H9 (cell line): Measurements from ENCODE around the gene SLC36A4. TPM values are rescaled to one million over a fixed set of nuclear protein-coding genes. Genes with fewer than 3 reads are reported as not detected.

Experiments used
- DNase-seq: peaks from one replicate; pipeline ENCODE4 v3.0.0-alpha.2; 2017
- H2AFZ ChIP-seq: one replicate; pipeline ENCODE4 v1.6.1; 2013; ENCODE audit warnings: mild to moderate bottlenecking, low read length, control low read depth, moderate library complexity
- H2AK5ac ChIP-seq: 2 replicates; pipeline ENCODE4 v1.6.1; 2013; ENCODE audit warnings: low read length, control low read depth, mixed read lengths; ENCODE audit not compliant: insufficient read length
- H2BK120ac ChIP-seq: one replicate; pipeline ENCODE4 v1.6.1; 2013; ENCODE audit warnings: low read depth, mild to moderate bottlenecking, low read length, control low read depth, inconsistent platforms; ENCODE audit not compliant: poor library complexity, severe bottlenecking
- H2BK12ac ChIP-seq: 2 replicates; pipeline ENCODE4 v1.6.1; 2013; ENCODE audit warnings: low read length, control low read depth, mixed read lengths, low read depth; ENCODE audit not compliant: insufficient read length
- H2BK15ac ChIP-seq: 2 replicates; pipeline ENCODE4 v1.6.1; 2013; ENCODE audit warnings: low read depth, low read length, control low read depth
- H2BK20ac ChIP-seq: one replicate; pipeline ENCODE4 v1.6.1; 2013; ENCODE audit warnings: low read depth, mild to moderate bottlenecking, low read length, control low read depth, inconsistent platforms; ENCODE audit not compliant: poor library complexity, severe bottlenecking
- H2BK5ac ChIP-seq: 2 replicates; pipeline ENCODE4 v1.6.1; 2013; ENCODE audit warnings: low read length, control low read depth, mixed read lengths; ENCODE audit not compliant: insufficient read length
- H3K14ac ChIP-seq: 2 replicates; pipeline ENCODE4 v1.6.1; 2013; ENCODE audit warnings: low read length, control low read depth; ENCODE audit not compliant: insufficient read depth
- H3K18ac ChIP-seq: 2 replicates; pipeline ENCODE4 v1.6.1; 2013; ENCODE audit warnings: low read depth, mild to moderate bottlenecking, mixed read lengths, low read length, control low read depth; ENCODE audit not compliant: insufficient read length
- H3K23ac ChIP-seq: 2 replicates; pipeline ENCODE4 v1.6.1; 2013; ENCODE audit warnings: low read length, control low read depth, mixed read lengths, low read depth; ENCODE audit not compliant: insufficient read length
- H3K23me2 ChIP-seq: 2 replicates; pipeline ENCODE4 v1.6.1; 2013; ENCODE audit warnings: low read depth, mild to moderate bottlenecking, mixed read lengths, low read length, control low read depth; ENCODE audit not compliant: insufficient read length, poor library complexity, severe bottlenecking
- H3K27ac ChIP-seq: 2 replicates; pipeline ENCODE4 v1.5.1; 2013; ENCODE audit warnings: low read length, control low read depth, mixed read lengths, low read depth; ENCODE audit not compliant: insufficient read length
- H3K27me3 ChIP-seq: 2 replicates; pipeline ENCODE4 v1.6.1; 2013; ENCODE audit warnings: low read length, control low read depth, inconsistent platforms; ENCODE audit not compliant: insufficient read depth
- H3K4ac ChIP-seq: 2 replicates; pipeline ENCODE4 v1.6.1; 2013; ENCODE audit warnings: low read depth, mild to moderate bottlenecking, control low read depth, inconsistent platforms, low read length, moderate library complexity
- H3K4me1 ChIP-seq: 2 replicates; pipeline ENCODE4 v1.6.1; 2013; ENCODE audit warnings: low read length, control low read depth, inconsistent platforms; ENCODE audit not compliant: insufficient read depth
- H3K4me2 ChIP-seq: 2 replicates; pipeline ENCODE4 v1.6.1; 2013; ENCODE audit warnings: low read length, control low read depth, mixed read lengths; ENCODE audit not compliant: insufficient read length, insufficient read depth
- H3K56ac ChIP-seq: 2 replicates; pipeline ENCODE4 v1.6.1; 2013; ENCODE audit warnings: low read depth, mild to moderate bottlenecking, mixed read lengths, low read length, control low read depth; ENCODE audit not compliant: insufficient read length
- H3K79me1 ChIP-seq: 2 replicates; pipeline ENCODE4 v1.6.1; 2013; ENCODE audit warnings: low read depth, mild to moderate bottlenecking, moderate library complexity, low read length, control low read depth, inconsistent platforms; ENCODE audit not compliant: insufficient read depth, poor library complexity, severe bottlenecking
- H3K79me2 ChIP-seq: 2 replicates; pipeline ENCODE4 v1.6.1; 2013; ENCODE audit warnings: low read length, control low read depth, inconsistent platforms; ENCODE audit not compliant: insufficient read depth
- H3K9ac ChIP-seq: 2 replicates; pipeline ENCODE4 v1.6.1; 2013; ENCODE audit warnings: low read length, control low read depth, mixed read lengths; ENCODE audit not compliant: insufficient read length; ENCODE audit errors: extremely low read depth
- H3K9me3 ChIP-seq: one replicate; pipeline ENCODE4 v1.6.1; 2013; ENCODE audit warnings: low read depth, low read length, inconsistent platforms; ENCODE audit not compliant: control insufficient read depth
- H3T11ph ChIP-seq: one replicate; pipeline ENCODE4 v1.6.1; 2013; ENCODE audit warnings: mild to moderate bottlenecking, low read length, control low read depth, inconsistent platforms
- H4K20me1 ChIP-seq: one replicate; pipeline ENCODE4 v1.6.1; 2013; ENCODE audit not compliant: control insufficient read depth, insufficient read length, insufficient read depth
- H4K5ac ChIP-seq: 2 replicates; pipeline ENCODE4 v1.6.1; 2013; ENCODE audit warnings: low read depth, mild to moderate bottlenecking, mixed read lengths, low read length, control low read depth; ENCODE audit not compliant: insufficient read length
- H4K8ac ChIP-seq: replicated peaks from 2 replicates; pipeline ENCODE4 v1.6.1; 2013; ENCODE audit warnings: low read length, control low read depth, mixed read lengths, low read depth; ENCODE audit not compliant: insufficient read length
- H4K91ac ChIP-seq: 2 replicates; pipeline ENCODE4 v1.6.1; 2013; ENCODE audit warnings: low read depth, mild to moderate bottlenecking, moderate library complexity, mixed read lengths, low read length, control low read depth; ENCODE audit not compliant: insufficient read length
- H3K27ac Mint-ChIP-seq, 3 experiments: 2 replicates in 2 of 3; 3 replicates in 1 of 3; pipeline ENCODE4 v1.8.0; 2020 to 2021; ENCODE audit warnings: mixed read lengths in 3 of 3, mild to moderate bottlenecking in 1 of 3, moderate library complexity in 1 of 3
- H3K27me3 Mint-ChIP-seq: 2 replicates; pipeline ENCODE4 v1.8.0; 2021; ENCODE audit warnings: low read depth, mild to moderate bottlenecking, moderate library complexity, mixed read lengths
- H3K36me3 Mint-ChIP-seq, 3 experiments: 2 replicates in 2 of 3; 3 replicates in 1 of 3; pipeline ENCODE4 v1.8.0; 2020 to 2021; ENCODE audit warnings: low read depth in 3 of 3, mixed read lengths in 3 of 3; ENCODE audit not compliant: insufficient read depth in 1 of 3
- H3K4me1 Mint-ChIP-seq, 2 experiments: 2 replicates each; pipeline ENCODE4 v1.8.0; 2020; ENCODE audit warnings: mixed read lengths in 2 of 2
- H3K4me3 Mint-ChIP-seq, 2 experiments: 2 replicates in 1 of 2; 3 replicates in 1 of 2; pipeline ENCODE4 v1.8.0; 2020 to 2021; ENCODE audit warnings: mild to moderate bottlenecking in 2 of 2, mixed read lengths in 2 of 2, moderate library complexity in 1 of 2
- H3K9me3 Mint-ChIP-seq, 2 experiments: 2 replicates in 1 of 2; 3 replicates in 1 of 2; pipeline ENCODE4 v1.8.0; 2020; ENCODE audit warnings: mild to moderate bottlenecking in 2 of 2, mixed read lengths in 2 of 2, moderate library complexity in 1 of 2
- WGBS: extraction: QIAGEN DNeasy Blood & Tissue Kit; methylation state at CpG from one replicate; pipeline ENCODE4 v1.1.7; 2013; ENCODE audit warnings: missing lambda C conversion rate, low lambda C conversion rate, mixed read lengths; ENCODE audit not compliant: insufficient read length; ENCODE audit errors: extremely low coverage; 5-methylcytosine and 5-hydroxymethylcytosine counted together
- total RNA-seq: library from RNA; stranded (reverse); gene quantifications from 2 replicates; pipeline ENCODE4 v1.2.1, GENCODE V29; 2021
- TF ChIP-seq, protein P1 (sequence below): fragments of 200-600 bp; sonication (generic); conservative IDR thresholded peaks from 3 replicates; pipeline ENCODE4 v1.8.0; 2021; ENCODE audit warnings: antibody characterized with exemption, mild to moderate bottlenecking

The SLC36A4 gene
- total RNA-seq, 1 experiment from 2014 or later, result 33.3 TPM

- peak overlapping the region in 1 of 3 experiments; percentile 42; a peak in 3 of 7 replicates for H3K27ac Mint-ChIP-seq
- no peaks in the 10 kb centered on the region for H3K27me3 Mint-ChIP-seq
- H3K36me3 Mint-ChIP-seq, result peaks cover 17 to 29% (median 24%) of the 10 kb centered on the region in 3 experiments
- H3K9me3 ChIP-seq, result no peaks in the 10 kb centered on the region
- H3K4me3 Mint-ChIP-seq, result no peak overlapping the region
- peaks cover 20 to 21% of the 10 kb centered on the region in 2 experiments for H3K9me3 Mint-ChIP-seq
- no peak overlapping the region for H2BK5ac ChIP-seq
- H2BK15ac ChIP-seq, result no peak overlapping the region
- H3K4me1 Mint-ChIP-seq, result peaks cover 75 to 78% of the 10 kb centered on the region in 2 experiments
- no peaks in the 10 kb centered on the region for H3K79me2 ChIP-seq
- no peak overlapping the region for H3T11ph ChIP-seq
- TF ChIP-seq, protein P1, sequence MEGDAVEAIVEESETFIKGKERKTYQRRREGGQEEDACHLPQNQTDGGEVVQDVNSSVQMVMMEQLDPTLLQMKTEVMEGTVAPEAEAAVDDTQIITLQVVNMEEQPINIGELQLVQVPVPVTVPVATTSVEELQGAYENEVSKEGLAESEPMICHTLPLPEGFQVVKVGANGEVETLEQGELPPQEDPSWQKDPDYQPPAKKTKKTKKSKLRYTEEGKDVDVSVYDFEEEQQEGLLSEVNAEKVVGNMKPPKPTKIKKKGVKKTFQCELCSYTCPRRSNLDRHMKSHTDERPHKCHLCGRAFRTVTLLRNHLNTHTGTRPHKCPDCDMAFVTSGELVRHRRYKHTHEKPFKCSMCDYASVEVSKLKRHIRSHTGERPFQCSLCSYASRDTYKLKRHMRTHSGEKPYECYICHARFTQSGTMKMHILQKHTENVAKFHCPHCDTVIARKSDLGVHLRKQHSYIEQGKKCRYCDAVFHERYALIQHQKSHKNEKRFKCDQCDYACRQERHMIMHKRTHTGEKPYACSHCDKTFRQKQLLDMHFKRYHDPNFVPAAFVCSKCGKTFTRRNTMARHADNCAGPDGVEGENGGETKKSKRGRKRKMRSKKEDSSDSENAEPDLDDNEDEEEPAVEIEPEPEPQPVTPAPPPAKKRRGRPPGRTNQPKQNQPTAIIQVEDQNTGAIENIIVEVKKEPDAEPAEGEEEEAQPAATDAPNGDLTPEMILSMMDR, result no peak
- H4K20me1 ChIP-seq, result no peaks in the 10 kb centered on the region
- no peak overlapping the region for H2BK20ac ChIP-seq
- H2AK5ac ChIP-seq, result no peak overlapping the region
- H3K9ac ChIP-seq, result no peak overlapping the region
- H2BK12ac ChIP-seq, result no peak overlapping the region
- no peak overlapping the region for H2BK120ac ChIP-seq
- H3K27ac ChIP-seq, result no peak overlapping the region
- no peaks in the 10 kb centered on the region for H3K23me2 ChIP-seq
- H4K91ac ChIP-seq, result no peak overlapping the region
- no peak overlapping the region for H3K18ac ChIP-seq
- no peak overlapping the region for H3K56ac ChIP-seq
- H2AFZ ChIP-seq, result no peak overlapping the region
- no peak overlapping the region for H4K8ac ChIP-seq
- no peak overlapping the region for H4K5ac ChIP-seq
- H3K23ac ChIP-seq, result no peak overlapping the region
- H3K27me3 ChIP-seq, result no peaks in the 10 kb centered on the region
- DNase-seq, result no peak
- no peak overlapping the region for H3K4me2 ChIP-seq
- peaks cover 6% of the 10 kb centered on the region; the same call in 1 of the 2 replicates for H3K4me1 ChIP-seq
- no peak overlapping the region for H3K14ac ChIP-seq
- H3K4ac ChIP-seq, result no peak overlapping the region
- no CpG with 5 or more reads among the region's 4 CpGs for WGBS
- no peaks in the 10 kb centered on the region for H3K79me1 ChIP-seq
These were observed 83.5 kb downstream of the SLC36A4 start for GRCh38 chr11:93114304-93114703.
